ENCODE results near the gene BCL2. TPM values are rescaled to one million over a fixed set of nuclear protein-coding genes. Genes with fewer than 3 reads are reported as not detected.

Gene BCL2
- total RNA-seq, 1 experiment from 2014 or later: 1.3 TPM

DNA sequence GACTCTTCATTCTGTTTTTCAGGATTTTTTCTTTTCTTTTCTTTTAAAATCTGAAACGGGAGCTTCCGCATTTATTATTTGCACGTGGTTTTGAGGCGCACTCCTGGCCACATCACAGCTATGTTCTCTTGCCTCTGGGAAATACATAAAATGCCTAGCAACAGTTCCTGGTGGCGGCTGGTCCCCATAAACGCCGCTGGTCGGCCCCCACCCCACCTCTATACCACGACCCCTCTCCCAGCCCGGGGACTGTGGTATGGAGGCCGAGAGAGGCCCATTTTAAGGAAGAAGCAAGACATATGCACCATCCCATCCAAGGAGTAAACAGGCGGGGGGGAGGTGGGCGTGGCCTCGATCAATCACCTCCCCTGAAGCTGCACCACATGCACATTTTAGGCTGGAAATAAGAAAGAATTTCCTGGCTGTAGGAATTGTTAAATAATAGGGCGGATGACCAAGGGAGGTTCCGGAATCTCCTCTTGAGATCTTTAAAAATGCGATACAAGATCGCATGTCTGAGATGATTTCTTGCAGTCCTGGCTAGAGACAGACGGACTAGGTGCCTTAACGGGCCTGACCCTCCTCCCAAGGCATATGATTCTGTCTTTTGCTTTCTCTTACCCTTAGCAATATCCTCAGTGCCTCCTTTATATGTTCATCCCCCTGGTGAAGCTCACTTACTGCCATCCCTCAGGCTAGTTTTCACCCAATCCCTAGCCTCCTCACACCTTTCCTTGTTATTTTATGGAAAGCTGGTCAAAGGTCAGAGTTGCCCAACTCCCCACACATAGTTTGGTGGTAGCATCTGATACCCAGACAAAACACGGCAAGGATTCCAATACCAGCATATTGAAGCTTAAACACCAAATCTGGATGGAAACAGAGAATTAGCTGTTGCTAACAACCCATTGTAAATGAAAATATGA, 82.4 kb downstream of the BCL2 start:
- no peak overlapping the region for H2BK120ac ChIP-seq (ENCODE audit: low read depth, low read length, poor library complexity, severe bottlenecking)
- H2BK15ac ChIP-seq (ENCODE audit: low read depth, low read length): no peak overlapping the region
- H3T11ph ChIP-seq (ENCODE audit: low read length): no peak overlapping the region
- no peak overlapping the region for H3K4me2 ChIP-seq (ENCODE audit: insufficient read depth, insufficient read length, low read length)
- no peak overlapping the region for H2BK12ac ChIP-seq (ENCODE audit: insufficient read length, low read depth, low read length)
- no peak for DNase-seq
- Mint-ChIP-seq H3K4me3 (no peak overlapping the region), H3K27me3 (ENCODE audit: low read depth) (0 out of 2 replicates have a peak, but pooled peaks cover 2% of the 10 kb centered on the region), H3K4me1 (peaks cover 22 to 31% of the 10 kb centered on the region in 2 experiments), H3K36me3 (ENCODE audit: insufficient read depth in 1 of 3, low read depth in 3 of 3) (no peaks in the 10 kb centered on the region), H3K9me3 (peaks cover 0 to 3% of the 10 kb centered on the region in 2 experiments; a peak in 1 of 5 replicates), H3K27ac (0 out of 7 replicates have a peak overlapping the region, but pooled peaks of 1 of the 3 experiments have one; percentile 25)
- no peaks in the 10 kb centered on the region for H4K20me1 ChIP-seq (ENCODE audit: control insufficient read depth, insufficient read depth, insufficient read length)
- H3K27ac ChIP-seq (ENCODE audit: insufficient read length, low read depth, low read length): no peak overlapping the region
- H3K23me2 ChIP-seq (ENCODE audit: insufficient read length, low read depth, low read length, poor library complexity, severe bottlenecking): no peaks in the 10 kb centered on the region
- H3K27me3 ChIP-seq (ENCODE audit: insufficient read depth, low read length): no peaks in the 10 kb centered on the region
- H4K91ac ChIP-seq (ENCODE audit: insufficient read length, low read depth, low read length): no peak overlapping the region
- TF ChIP-seq, protein P1, sequence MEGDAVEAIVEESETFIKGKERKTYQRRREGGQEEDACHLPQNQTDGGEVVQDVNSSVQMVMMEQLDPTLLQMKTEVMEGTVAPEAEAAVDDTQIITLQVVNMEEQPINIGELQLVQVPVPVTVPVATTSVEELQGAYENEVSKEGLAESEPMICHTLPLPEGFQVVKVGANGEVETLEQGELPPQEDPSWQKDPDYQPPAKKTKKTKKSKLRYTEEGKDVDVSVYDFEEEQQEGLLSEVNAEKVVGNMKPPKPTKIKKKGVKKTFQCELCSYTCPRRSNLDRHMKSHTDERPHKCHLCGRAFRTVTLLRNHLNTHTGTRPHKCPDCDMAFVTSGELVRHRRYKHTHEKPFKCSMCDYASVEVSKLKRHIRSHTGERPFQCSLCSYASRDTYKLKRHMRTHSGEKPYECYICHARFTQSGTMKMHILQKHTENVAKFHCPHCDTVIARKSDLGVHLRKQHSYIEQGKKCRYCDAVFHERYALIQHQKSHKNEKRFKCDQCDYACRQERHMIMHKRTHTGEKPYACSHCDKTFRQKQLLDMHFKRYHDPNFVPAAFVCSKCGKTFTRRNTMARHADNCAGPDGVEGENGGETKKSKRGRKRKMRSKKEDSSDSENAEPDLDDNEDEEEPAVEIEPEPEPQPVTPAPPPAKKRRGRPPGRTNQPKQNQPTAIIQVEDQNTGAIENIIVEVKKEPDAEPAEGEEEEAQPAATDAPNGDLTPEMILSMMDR (conservative IDR thresholded peaks at IDR 0.05): no peak
- H3K18ac ChIP-seq (ENCODE audit: insufficient read length, low read depth, low read length): no peak overlapping the region
- no peaks in the 10 kb centered on the region; the same call in 1 of the 2 replicates for H3K4me1 ChIP-seq (ENCODE audit: insufficient read depth, low read length)
- H2BK20ac ChIP-seq (ENCODE audit: low read depth, low read length, poor library complexity, severe bottlenecking): no peak overlapping the region
- H4K8ac ChIP-seq (replicated peaks; ENCODE audit: insufficient read length, low read depth, low read length): no peak overlapping the region
- H3K14ac ChIP-seq (ENCODE audit: insufficient read depth, low read length): no peak overlapping the region
- WGBS (ENCODE audit: extremely low coverage, insufficient read length, low lambda C conversion rate): no CpG with 5 or more reads among the region's 21 CpGs
- H3K23ac ChIP-seq (ENCODE audit: insufficient read length, low read depth, low read length): no peak overlapping the region
- H3K9me3 ChIP-seq (ENCODE audit: control insufficient read depth, low read depth, low read length): no peaks in the 10 kb centered on the region
- no peak overlapping the region for H2BK5ac ChIP-seq (ENCODE audit: insufficient read length, low read length)
- no peak overlapping the region for H4K5ac ChIP-seq (ENCODE audit: insufficient read length, low read depth, low read length)
- no peak overlapping the region for H2AFZ ChIP-seq (ENCODE audit: low read length)
- H3K79me2 ChIP-seq (ENCODE audit: insufficient read depth, low read length): no peaks in the 10 kb centered on the region
- no peak overlapping the region for H2AK5ac ChIP-seq (ENCODE audit: insufficient read length, low read length)
- no peak overlapping the region for H3K9ac ChIP-seq (ENCODE audit: extremely low read depth, insufficient read length, low read length)
- no peak overlapping the region for H3K56ac ChIP-seq (ENCODE audit: insufficient read length, low read depth, low read length)
- no peaks in the 10 kb centered on the region for H3K79me1 ChIP-seq (ENCODE audit: insufficient read depth, low read depth, low read length, poor library complexity, severe bottlenecking)
- no peak overlapping the region for H3K4ac ChIP-seq (ENCODE audit: low read depth, low read length)

Data from H9 (cell line).